Heart left ventricle (tissue), 16 donors: ENCODE results near the gene PEX1. TPM values are rescaled to one million over a fixed set of nuclear protein-coding genes. Genes with fewer than 3 reads are reported as not detected.

Source experiments
- ATAC-seq, 4 donors: fragments of 200-7000 bp; cut with Tn5 transposase; one replicate each; pipeline ENCODE4 v1.9.1; 2020 to 2022; ENCODE audit warnings: moderate library complexity in 4 of 4, mild to moderate bottlenecking in 3 of 4, moderate number of reproducible peaks in 1 of 4
- DNase-seq, 5 donors: peaks; one replicate each; pipeline ENCODE4 v3.0.0-alpha.2; 2020
- H3K27ac ChIP-seq, 12 donors: fragments of 200-600 bp; sonication (generic) in 4 of 12; one replicate each; pipeline versions ENCODE4 v1.5.0 to v1.8.0; 2016 to 2022; ENCODE audit warnings: mild to moderate bottlenecking in 2 of 12
- H3K27me3 ChIP-seq, 9 donors: fragments of 200-600 bp; sonication (generic) in 2 of 9; one replicate each; pipeline versions ENCODE4 v1.5.1 to v1.8.0; 2016 to 2022; ENCODE audit warnings: mild to moderate bottlenecking in 3 of 9
- H3K36me3 ChIP-seq, 9 donors: fragments of 200-600 bp; sonication (generic) in 2 of 9; one replicate each; pipeline versions ENCODE4 v1.5.0 to v1.8.0; 2018 to 2022; ENCODE audit warnings: mild to moderate bottlenecking in 2 of 9
- H3K4me1 ChIP-seq, 12 donors: fragments of 200-600 bp; sonication (generic) in 4 of 12; one replicate each; pipeline versions ENCODE4 v1.5.0 to v1.8.0; 2016 to 2022; ENCODE audit warnings: mild to moderate bottlenecking in 3 of 12
- H3K4me3 ChIP-seq, 12 donors: fragments of 200-600 bp; sonication (generic) in 4 of 12; one replicate each; pipeline versions ENCODE4 v1.5.0 to v1.8.0; 2017 to 2022; ENCODE audit warnings: mild to moderate bottlenecking in 9 of 12, moderate library complexity in 4 of 12
- H3K9me3 ChIP-seq, 12 donors: fragments of 200-600 bp; sonication (generic) in 4 of 12; one replicate each; pipeline versions ENCODE4 v1.5.0 to v1.8.0; 2016 to 2022; ENCODE audit warnings: mild to moderate bottlenecking in 1 of 12
- CTCF ChIP-seq, 12 donors: fragments of 200-600 bp; sonication (generic) in 4 of 12; IDR thresholded peaks; one replicate each; pipeline versions ENCODE4 v1.5.0 to v1.8.0; 2018 to 2022; ENCODE audit warnings: antibody characterized with exemption in 12 of 12, mild to moderate bottlenecking in 5 of 12
- POLR2A ChIP-seq, 2 donors: fragments of 450-650 bp; IDR thresholded peaks; one replicate each; pipeline ENCODE4 v1.6.1; 2017; ENCODE audit warnings: antibody characterized with exemption in 2 of 2, mild to moderate bottlenecking in 2 of 2, moderate library complexity in 2 of 2
- WGBS, 4 donors: extraction: QIAGEN DNeasy Blood & Tissue Kit in 2 of 4; methylation state at CpG; one replicate each; pipeline versions ENCODE4 v1.1.5 to v1.1.7; 2013 to 2018; 5-methylcytosine and 5-hydroxymethylcytosine counted together
- intact Hi-C, 10 donors: fragments of 100-400 bp; cut with DNase I; formaldehyde crosslinking; loops; one replicate each; pipeline versions ENCODE4 v1.11.1 to v1.14.2; 2022
- long read RNA-seq, 3 donors: library from polyadenylated mRNA; unstranded; transcript quantifications; one replicate each; pipeline ENCODE4 v2.0.0, GENCODE V29; 2020 to 2021
- polyA plus RNA-seq, 2 donors: library from polyadenylated mRNA; stranded (reverse); fragments of 200-250 nt; gene quantifications; one replicate each; pipeline ENCODE4 v1.2.3, GENCODE V29; 2013
- total RNA-seq, 9 donors: library from RNA; depleted of rRNA in 2 of 9; stranded (reverse); fragments of >200 nt in 2 of 9; fragmentation: NEBNext Ultra II Directional in 3 of 9; extraction: Animal tissue kit (Norgen Biotek cat#: 25700) in 3 of 9; gene quantifications; one replicate each; pipeline versions ENCODE4 v1.1.0 to v1.2.4, GENCODE V29; 2016 to 2023
- donor health status: ischemic (EF 13 %, LVEDD 7.1; RV severe dilation, severe dysfunction).
- donor health status: healthy with polysubstance abuse.
- donor health status: DM: no; HTN: yes; CAD: no.
- donor health status: DM: no; HTN: no; CAD: no.
- donor health status: ischemic (EF 25% LVEDD 6.9; RV normal size, moderate dysfunction).
- donor health status: ischemic (EF 25% LVEDD 5.7; RV mildly dilated, moderate dysfunction).
- donor health status: healthy.
- donor health status: DM: yes; HTN: yes; CAD: no.
- donor health status: ischemic (EF 35%, LVEDD 5.7; RV mildly dilated, moderate dysfunction).
- donor health status: nonischemic (EF 11% LVEDD 7.7; RV severe dilation, severe dysfunction).
- donor health status: DM: yes; HTN: yes; CAD: no.
- donor health status: PGD.
- donor health status: ischemic (EF 29% LVEDD 5.4; RV normal size, mild dysfunction).
- donor health status: nonischemic (EF 23%, LVEDD 6.1; RV moderate dilation, normal function).

Gene PEX1
- total RNA-seq (10 to 100 TPM; 10.7 to 19.9 (median 15.4) TPM), polyA plus RNA-seq (1 to 10 TPM; 4.8 to 9.8 TPM)
- long read RNA-seq, donor 1, full-length matches to known transcripts: 34 of 52 reads
- long read RNA-seq, donor 1, partial matches to known transcripts: 12 of 52 reads
- long read RNA-seq, donor 1, other reads (novel, unspliced or antisense): 6 of 52 reads
- long read RNA-seq, donor 2, full-length matches to known transcripts: 35 of 47 reads
- long read RNA-seq, donor 2, partial matches to known transcripts: 10 of 47 reads
- long read RNA-seq, donor 2, other reads (novel, unspliced or antisense): 2 of 47 reads
- long read RNA-seq, donor 3, full-length matches to known transcripts: 21 of 31 reads
- long read RNA-seq, donor 3, partial matches to known transcripts: 5 of 31 reads
- long read RNA-seq, donor 3, other reads (novel, unspliced or antisense): 5 of 31 reads

- DNase-seq (peak; percentile 96 to 97 (median 96)), ATAC-seq (peak; percentile 98 to 99 (median 99))
- Histone ChIP-seq H3K9me3 (no peaks in the 10 kb centered on the region), H3K4me1 (peaks cover 0 to 41% (median 19%) of the 10 kb centered on the region in 12 donors), H3K27me3 (no peaks in the 10 kb centered on the region), H3K4me3 (peak within 1 kb of the TSS; percentile 65 to 92 (median 84)), H3K27ac (peak within 1 kb of the TSS; percentile 45 to 92 (median 84)), H3K36me3 (peaks cover 0 to 38% (median 32%) of the 10 kb centered on the region in 9 donors)
- TF ChIP-seq CTCF (IDR thresholded peaks at IDR 0.05) (peak in 10 of 12 donors; percentile 28 to 76 (median 56)), POLR2A (IDR thresholded peaks at IDR 0.05) (peak in 1 of 2 donors; percentile 56)
- intact Hi-C loops: loop anchor here in 4 of 10 donors (2.0 to 10.0 kb wide), 4 partner anchors 59 to 526 kb away; partner anchors contain the start of gene FAM133B (in 1 of the 4)
- WGBS, 4 donors: 0% methylated on average over 41 to 79 of the region's 79 CpGs
These were observed at the start of gene PEX1, which contains the start of gene RBM48 for GRCh38 chr7:92528188-92528957. PEX1 (minus strand) TSS chr7:92528520; CDS start chr7:92528435, 85 bp downstream. RBM48 (plus strand) TSS chr7:92528795; CDS start chr7:92528814, 19 bp downstream.

DNA sequence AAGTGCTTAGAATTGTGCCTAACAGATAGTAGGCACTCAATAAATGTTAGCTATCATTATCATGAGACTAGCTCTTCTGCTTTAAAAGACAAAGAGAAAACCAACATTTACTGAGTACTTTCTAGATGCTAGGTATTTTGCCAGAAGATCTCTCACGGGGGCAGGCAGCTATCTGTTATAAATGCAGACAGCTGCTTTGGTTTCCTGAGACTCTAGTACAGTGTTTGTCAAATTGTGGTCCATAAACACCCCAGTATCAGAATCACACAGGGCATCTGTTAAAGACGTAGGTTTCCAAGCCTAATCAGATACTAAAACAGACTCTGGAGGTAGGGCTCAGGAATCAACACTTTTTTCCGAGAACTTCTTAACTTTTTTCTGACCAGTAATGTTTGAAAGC is 48.0 kb upstream of the PEX1 start:
- intact Hi-C loops: no loop called here
- H3K27ac ChIP-seq: no peak overlapping the region
- H3K4me1 ChIP-seq: no peaks in the 10 kb centered on the region
- no peaks in the 10 kb centered on the region for H3K9me3 ChIP-seq
- DNase-seq (no peak), ATAC-seq (no peak)
- H3K27me3 ChIP-seq: no peaks in the 10 kb centered on the region
- H3K36me3 ChIP-seq: peaks cover 3 to 98% (median 96%) of the 10 kb centered on the region in 9 donors
- TF ChIP-seq POLR2A (IDR thresholded peaks at IDR 0.05) (no peak), CTCF (IDR thresholded peaks at IDR 0.05) (no peak)
- 67 to 72% (median 70%) methylated on average over 3 of the region's 3 CpGs for WGBS, 4 donors
- H3K4me3 ChIP-seq: no peak overlapping the region

- no peak for DNase-seq
- Histone ChIP-seq H3K4me3 (no peak overlapping the region), H3K4me1 (no peaks in the 10 kb centered on the region), H3K9me3 (no peaks in the 10 kb centered on the region), H3K27me3 (no peaks in the 10 kb centered on the region), H3K27ac (no peak overlapping the region), H3K36me3 (peaks cover 2 to 100% (median 98%) of the 10 kb centered on the region in 9 donors)
- 64 to 77% (median 70%) methylated on average over 4 of the region's 4 CpGs for WGBS, 4 donors
- ATAC-seq: no peak
- intact Hi-C loops: no loop called here
- TF ChIP-seq POLR2A (IDR thresholded peaks at IDR 0.05): no peak
- no peak for TF ChIP-seq CTCF (IDR thresholded peaks at IDR 0.05)
These were observed 40.8 kb upstream of the PEX1 start for GRCh38 chr7:92569137-92569536.

- intact Hi-C loops: no loop called here
- Histone ChIP-seq H3K9me3 (no peaks in the 10 kb centered on the region), H3K27ac (no peak overlapping the region), H3K4me1 (no peaks in the 10 kb centered on the region), H3K36me3 (peaks cover 4 to 100% (median 97%) of the 10 kb centered on the region in 9 donors), H3K27me3 (no peaks in the 10 kb centered on the region), H3K4me3 (no peak overlapping the region)
- 82 to 88% (median 84%) methylated on average over 6 of the region's 6 CpGs for WGBS, 4 donors
- no peak for TF ChIP-seq CTCF (IDR thresholded peaks at IDR 0.05)
- no peak for TF ChIP-seq POLR2A (IDR thresholded peaks at IDR 0.05)
- peak in 2 of 4 donors; percentile 37 to 39 for ATAC-seq
- no peak for DNase-seq
These were observed 39.1 kb upstream of the PEX1 start for GRCh38 chr7:92567460-92567859.
